Activated CD8-positive, alpha-beta T cell treated with anti-CD3 and anti-CD28 coated beads for 36 hours (primary cell): Measurements from ENCODE around the gene ELOVL6. TPM values are rescaled to one million over a fixed set of nuclear protein-coding genes. Genes with fewer than 3 reads are reported as not detected.

ENCODE experiments used
- ATAC-seq: fragments of 200-7000 bp; cut with Tn5 transposase; one replicate; pipeline ENCODE4 v1.10.0; 2021; ENCODE audit warnings: mild to moderate bottlenecking, moderate library complexity
- CTCF ChIA-PET: fragments of 350-600 bp; sonication (Branson Sonifier 250); formaldehyde crosslinking; loops from one replicate; lab custom pipeline; 2021; ENCODE audit warnings: antibody characterized with exemption; lab: Charles Lee
- POLR2A ChIA-PET: fragments of 350-600 bp; sonication (Branson Sonifier 250); formaldehyde crosslinking; loops from one replicate; lab custom pipeline; 2021; ENCODE audit warnings: antibody characterized with exemption; lab: Charles Lee
- DNase-seq: peaks from one replicate; pipeline ENCODE4 v3.0.0-alpha.2; 2020
- H3K27ac Mint-ChIP-seq: one replicate; pipeline ENCODE4 v1.8.0; 2021; ENCODE audit warnings: mild to moderate bottlenecking, mixed read lengths
- H3K27me3 Mint-ChIP-seq: one replicate; pipeline ENCODE4 v1.8.0; 2021; ENCODE audit warnings: mixed read lengths
- H3K36me3 Mint-ChIP-seq: one replicate; pipeline ENCODE4 v1.8.0; 2021; ENCODE audit warnings: low read depth, mixed read lengths
- H3K4me1 Mint-ChIP-seq: one replicate; pipeline ENCODE4 v1.8.0; 2021; ENCODE audit warnings: low read depth, mixed read lengths
- H3K4me3 Mint-ChIP-seq: one replicate; pipeline ENCODE4 v1.8.0; 2021; ENCODE audit warnings: mild to moderate bottlenecking, moderate library complexity, mixed read lengths
- H3K9me3 Mint-ChIP-seq: one replicate; pipeline ENCODE4 v1.8.0; 2021; ENCODE audit warnings: mixed read lengths
- intact Hi-C: fragments of 100-400 bp; cut with micrococcal nuclease; formaldehyde crosslinking; loops from one replicate; pipeline ENCODE4 v1.10.0; 2022
- total RNA-seq, 2 experiments: library from RNA; stranded (reverse); gene quantifications; one replicate each; pipeline ENCODE4 v1.2.3, GENCODE V29; 2021
- TF ChIP-seq, protein P1 (sequence below): fragments of 200-600 bp; IDR thresholded peaks from one replicate; pipeline ENCODE4 v1.8.0; 2022; ENCODE audit warnings: antibody characterized with exemption, mild to moderate bottlenecking

ELOVL6 gene
- total RNA-seq, 2 experiments from 2014 or later: 4.7 to 7.7 TPM

GRCh38 chr4:110208419-110208818 is 10.0 kb upstream of the ELOVL6 start:
- no peaks in the 10 kb centered on the region for H3K9me3 Mint-ChIP-seq
- ATAC-seq: no peak
- H3K36me3 Mint-ChIP-seq: no peaks in the 10 kb centered on the region
- no peak overlapping the region for H3K4me3 Mint-ChIP-seq
- ChIA-PET CTCF (interaction anchor here (1.1 kb wide), 1 partner anchor 210 kb away, joined by 3 read pairs; no protein-coding TSS in a partner anchor), POLR2A (interaction anchor here (1.0 kb wide), 1 partner anchor 10 kb away, joined by 3 read pairs; the partner anchor contains the start of gene ELOVL6)
- TF ChIP-seq, protein P1, sequence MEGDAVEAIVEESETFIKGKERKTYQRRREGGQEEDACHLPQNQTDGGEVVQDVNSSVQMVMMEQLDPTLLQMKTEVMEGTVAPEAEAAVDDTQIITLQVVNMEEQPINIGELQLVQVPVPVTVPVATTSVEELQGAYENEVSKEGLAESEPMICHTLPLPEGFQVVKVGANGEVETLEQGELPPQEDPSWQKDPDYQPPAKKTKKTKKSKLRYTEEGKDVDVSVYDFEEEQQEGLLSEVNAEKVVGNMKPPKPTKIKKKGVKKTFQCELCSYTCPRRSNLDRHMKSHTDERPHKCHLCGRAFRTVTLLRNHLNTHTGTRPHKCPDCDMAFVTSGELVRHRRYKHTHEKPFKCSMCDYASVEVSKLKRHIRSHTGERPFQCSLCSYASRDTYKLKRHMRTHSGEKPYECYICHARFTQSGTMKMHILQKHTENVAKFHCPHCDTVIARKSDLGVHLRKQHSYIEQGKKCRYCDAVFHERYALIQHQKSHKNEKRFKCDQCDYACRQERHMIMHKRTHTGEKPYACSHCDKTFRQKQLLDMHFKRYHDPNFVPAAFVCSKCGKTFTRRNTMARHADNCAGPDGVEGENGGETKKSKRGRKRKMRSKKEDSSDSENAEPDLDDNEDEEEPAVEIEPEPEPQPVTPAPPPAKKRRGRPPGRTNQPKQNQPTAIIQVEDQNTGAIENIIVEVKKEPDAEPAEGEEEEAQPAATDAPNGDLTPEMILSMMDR: no peak
- DNase-seq: no peak
- peaks cover 2% of the 10 kb centered on the region for H3K4me1 Mint-ChIP-seq
- no peak overlapping the region for H3K27ac Mint-ChIP-seq
- no peaks in the 10 kb centered on the region for H3K27me3 Mint-ChIP-seq
- intact Hi-C loops: loop anchor here (5.0 kb wide), 1 partner anchor 151 kb away; no protein-coding TSS in a partner anchor

DNA sequence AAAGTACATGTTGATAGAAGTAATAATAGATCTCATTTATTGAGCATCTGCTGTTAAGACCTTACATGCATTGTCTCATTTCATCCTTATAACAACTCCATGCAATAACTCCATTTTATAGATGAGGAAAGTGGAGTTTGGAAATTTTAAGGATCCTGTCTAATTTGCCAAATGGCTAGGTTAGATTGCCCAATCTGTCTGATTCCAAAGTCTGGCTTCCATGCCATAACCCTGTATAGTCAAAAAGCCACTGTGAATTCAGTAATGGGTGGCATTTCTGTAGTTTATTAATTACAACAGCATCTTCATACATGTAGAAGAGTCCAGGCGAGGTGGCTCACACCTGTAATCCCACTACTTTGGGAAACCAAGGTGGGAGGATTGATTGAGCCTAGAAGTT is 8.8 kb upstream of the ELOVL6 start:
- Mint-ChIP-seq H3K27ac (no peak overlapping the region), H3K4me3 (no peak overlapping the region), H3K4me1 (peaks cover 2% of the 10 kb centered on the region), H3K9me3 (no peaks in the 10 kb centered on the region), H3K27me3 (no peaks in the 10 kb centered on the region), H3K36me3 (no peaks in the 10 kb centered on the region)
- ATAC-seq (no peak), DNase-seq (no peak)
- intact Hi-C loops: loop anchor here (5.0 kb wide), 1 partner anchor 150 kb away; no protein-coding TSS in a partner anchor
- ChIA-PET CTCF (interaction anchor here (1.1 to 2.5 kb wide), 2 partner anchors 201 to 209 kb away, joined by 3 to 7 read pairs; no protein-coding TSS in a partner anchor), POLR2A (interaction anchor here (1.8 kb wide), 1 partner anchor 11 kb away, joined by 4 read pairs; no protein-coding TSS in a partner anchor)
- TF ChIP-seq, protein P1: no peak

DNA sequence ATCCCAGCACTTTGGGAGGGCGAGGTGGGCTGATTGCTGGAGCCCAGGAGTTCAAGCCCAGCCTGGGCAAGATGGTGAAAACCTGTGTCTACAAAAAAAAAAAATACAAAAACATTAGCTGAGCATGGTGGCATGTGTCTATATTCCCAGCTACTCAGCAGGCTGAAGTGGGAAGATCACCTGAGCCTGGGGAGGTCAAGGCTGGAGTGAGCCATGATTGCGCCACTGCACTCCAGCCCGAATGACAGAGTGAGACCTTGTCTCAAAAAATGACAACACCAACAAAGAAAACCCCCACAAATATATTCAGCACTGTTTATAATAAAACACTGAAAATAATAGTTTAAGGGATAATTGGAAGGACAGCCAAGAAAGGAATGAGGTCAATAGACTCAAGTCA is 3.6 kb upstream of the ELOVL6 start:
- CTCF ChIA-PET: interaction anchor here (1.0 kb wide), 1 partner anchor 9 kb away, joined by 3 read pairs; no protein-coding TSS in a partner anchor
- H3K36me3 Mint-ChIP-seq: no peaks in the 10 kb centered on the region
- TF ChIP-seq, protein P1: no peak
- no peak overlapping the region for H3K27ac Mint-ChIP-seq
- H3K27me3 Mint-ChIP-seq: no peaks in the 10 kb centered on the region
- H3K4me3 Mint-ChIP-seq: no peak overlapping the region
- POLR2A ChIA-PET: no interaction called here
- intact Hi-C loops: no loop called here
- no peak for DNase-seq
- peaks cover 5% of the 10 kb centered on the region for H3K4me1 Mint-ChIP-seq
- no peak for ATAC-seq
- no peaks in the 10 kb centered on the region for H3K9me3 Mint-ChIP-seq

DNA sequence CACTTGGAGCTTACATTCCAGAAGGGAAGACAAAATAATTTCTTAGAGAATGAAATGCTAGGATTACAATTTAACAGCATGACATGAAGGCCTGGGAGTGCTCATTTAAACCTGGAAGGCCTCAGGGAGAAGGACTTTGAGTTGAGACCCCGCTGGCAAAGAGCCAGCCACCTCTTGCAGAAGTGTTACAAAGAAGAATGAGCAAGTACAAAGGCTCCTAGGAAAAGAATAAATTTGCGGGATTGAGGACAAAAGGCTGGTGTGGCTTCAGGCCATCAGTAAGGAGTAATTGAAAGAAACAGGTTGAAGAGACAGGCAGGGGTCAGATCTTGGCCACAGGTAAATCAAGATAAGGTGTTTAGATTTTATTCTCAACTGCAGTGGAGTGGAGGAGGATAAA is 3.1 kb upstream of the ELOVL6 start:
- ATAC-seq (no peak), DNase-seq (no peak)
- H3K4me3 Mint-ChIP-seq: no peak overlapping the region
- H3K4me1 Mint-ChIP-seq: peaks cover 5% of the 10 kb centered on the region
- TF ChIP-seq, protein P1: no peak
- ChIA-PET CTCF (no interaction called here), POLR2A (no interaction called here)
- no peaks in the 10 kb centered on the region for H3K9me3 Mint-ChIP-seq
- H3K27ac Mint-ChIP-seq: no peak overlapping the region
- intact Hi-C loops: no loop called here
- H3K36me3 Mint-ChIP-seq: no peaks in the 10 kb centered on the region
- no peaks in the 10 kb centered on the region for H3K27me3 Mint-ChIP-seq

DNA sequence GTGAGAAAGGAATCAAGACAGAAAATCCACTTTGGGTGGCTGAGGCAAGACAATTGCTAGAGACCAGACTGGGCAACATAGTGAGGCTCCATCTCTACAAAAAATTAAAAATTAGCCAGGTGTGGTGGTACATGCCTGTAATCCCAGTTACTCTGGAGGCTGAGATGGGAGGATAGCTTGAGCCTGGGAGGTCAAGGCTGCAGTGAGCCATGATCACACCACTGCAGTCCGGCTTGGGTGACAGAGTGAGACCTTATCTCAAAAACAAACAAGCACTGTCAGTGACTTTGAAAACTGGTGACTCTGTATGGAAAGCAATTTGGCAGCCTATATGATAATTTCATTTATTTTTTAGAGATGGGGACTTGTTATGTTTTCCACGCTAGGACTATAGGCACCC is 2.3 kb upstream of the ELOVL6 start:
- TF ChIP-seq, protein P1: no peak
- Mint-ChIP-seq H3K27me3 (no peaks in the 10 kb centered on the region), H3K4me1 (peaks cover 8% of the 10 kb centered on the region), H3K27ac (no peak overlapping the region), H3K4me3 (no peak overlapping the region), H3K36me3 (peaks cover 4% of the 10 kb centered on the region), H3K9me3 (no peaks in the 10 kb centered on the region)
- POLR2A ChIA-PET: no interaction called here
- intact Hi-C loops: no loop called here
- CTCF ChIA-PET: no interaction called here
- DNase-seq: no peak
- no peak for ATAC-seq
